Left ventricle myocardium superior (tissue), 1 donor: ENCODE measurements around the gene NGLY1. TPM values are rescaled to one million over a fixed set of nuclear protein-coding genes. Genes with fewer than 3 reads are reported as not detected.

Experiments
- ATAC-seq: fragments of 200-7000 bp; cut with Tn5 transposase; one replicate; pipeline ENCODE4 v1.9.1; 2020; ENCODE audit warnings: mild to moderate bottlenecking, moderate library complexity
- DNase-seq: peaks from one replicate; pipeline ENCODE4 v3.0.0-alpha.2; 2020
- intact Hi-C: fragments of 100-400 bp; cut with micrococcal nuclease; formaldehyde crosslinking; loops from one replicate; pipeline ENCODE4 v1.11.0; 2022
- total RNA-seq: library from RNA; stranded (reverse); fragmentation: NEBNext Ultra II Directional; extraction: Animal tissue kit (Norgen Biotek cat#: 25700); gene quantifications from one replicate; pipeline ENCODE4 v1.2.1, GENCODE V29; 2021
- donor health status: DM: no; HTN: yes; CAD: no; lungs with severe emphysema.

The NGLY1 gene
- total RNA-seq, 1 donor from 2014 or later, result 35.3 TPM

- intact Hi-C loops, result loop anchor here (10.0 kb wide), 1 partner anchor 124 kb away; the partner anchor contains the start of gene TOP2B
- ATAC-seq, result no peak
- DNase-seq, result no peak
Measured at GRCh38 chr3:25789209-25789595, 6.0 kb upstream of the NGLY1 start.

DNA sequence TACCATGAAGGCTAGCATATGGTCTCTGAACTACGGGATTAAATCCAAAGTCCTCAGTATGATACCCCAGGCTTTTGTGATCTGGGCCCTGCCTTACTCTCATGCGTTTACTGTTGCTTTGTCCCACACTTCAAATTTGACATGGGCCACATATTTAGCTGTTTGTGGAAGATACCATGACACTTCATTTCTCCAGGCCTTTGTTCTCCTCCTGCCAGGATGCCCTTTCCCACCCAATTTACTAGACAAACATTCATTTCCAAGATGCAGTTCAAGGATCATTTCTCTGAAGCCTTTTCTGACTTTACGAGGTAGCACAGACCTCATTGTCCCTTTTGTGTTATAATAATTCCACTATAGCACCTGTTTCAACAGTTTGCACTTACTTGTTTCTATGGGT is 4.4 kb upstream of the NGLY1 start:
- no peak for DNase-seq
- ATAC-seq, result no peak
- intact Hi-C loops, result loop anchor here (10.0 kb wide), 1 partner anchor 123 kb away; the partner anchor contains the start of gene TOP2B

DNA sequence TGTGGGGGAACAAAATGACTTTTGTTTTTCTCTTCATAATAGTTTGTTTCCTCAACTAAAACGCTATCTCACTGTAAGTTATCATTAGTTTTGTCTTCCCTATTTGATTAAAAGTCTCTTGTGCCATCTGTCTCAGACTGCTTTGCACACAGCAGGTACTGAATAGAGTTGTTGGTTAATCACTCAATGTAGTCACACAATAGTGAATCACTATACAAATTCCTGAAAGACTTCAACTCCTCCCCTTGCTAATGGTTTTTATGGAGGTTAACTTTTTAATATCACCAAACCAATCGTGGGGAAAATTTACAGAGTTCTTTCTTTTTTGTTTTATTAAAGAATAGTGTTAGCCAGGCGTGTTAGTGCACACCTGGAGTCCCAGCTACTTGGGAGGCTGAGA is 2.6 kb upstream of the NGLY1 start:
- DNase-seq (no peak), ATAC-seq (no peak)
- intact Hi-C loops, result loop anchor here (10.0 kb wide), 1 partner anchor 121 kb away; the partner anchor contains the start of gene TOP2B

DNA sequence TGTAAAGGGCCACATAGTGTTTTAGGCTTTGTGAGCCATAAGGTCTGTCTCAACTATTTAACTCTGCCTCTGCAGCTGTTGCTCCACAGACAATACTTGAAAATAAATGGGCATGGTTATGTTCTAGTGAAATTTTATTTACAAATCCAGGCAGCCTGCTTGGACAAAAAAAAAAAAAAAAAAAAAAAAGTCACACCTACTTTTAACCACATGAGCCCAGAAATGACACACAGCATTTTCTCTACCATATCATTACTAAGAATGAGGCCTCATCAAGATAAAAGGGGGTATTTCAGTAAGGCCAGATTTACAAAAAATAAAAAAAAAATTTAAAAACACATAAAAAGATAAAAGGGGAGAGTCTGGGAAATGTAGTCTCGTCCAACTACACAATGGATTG is 1.7 kb upstream of the NGLY1 start:
- no peak for ATAC-seq
- DNase-seq, result no peak
- intact Hi-C loops, result loop anchor here (10.0 kb wide), 1 partner anchor 120 kb away; the partner anchor contains the start of gene TOP2B

DNA sequence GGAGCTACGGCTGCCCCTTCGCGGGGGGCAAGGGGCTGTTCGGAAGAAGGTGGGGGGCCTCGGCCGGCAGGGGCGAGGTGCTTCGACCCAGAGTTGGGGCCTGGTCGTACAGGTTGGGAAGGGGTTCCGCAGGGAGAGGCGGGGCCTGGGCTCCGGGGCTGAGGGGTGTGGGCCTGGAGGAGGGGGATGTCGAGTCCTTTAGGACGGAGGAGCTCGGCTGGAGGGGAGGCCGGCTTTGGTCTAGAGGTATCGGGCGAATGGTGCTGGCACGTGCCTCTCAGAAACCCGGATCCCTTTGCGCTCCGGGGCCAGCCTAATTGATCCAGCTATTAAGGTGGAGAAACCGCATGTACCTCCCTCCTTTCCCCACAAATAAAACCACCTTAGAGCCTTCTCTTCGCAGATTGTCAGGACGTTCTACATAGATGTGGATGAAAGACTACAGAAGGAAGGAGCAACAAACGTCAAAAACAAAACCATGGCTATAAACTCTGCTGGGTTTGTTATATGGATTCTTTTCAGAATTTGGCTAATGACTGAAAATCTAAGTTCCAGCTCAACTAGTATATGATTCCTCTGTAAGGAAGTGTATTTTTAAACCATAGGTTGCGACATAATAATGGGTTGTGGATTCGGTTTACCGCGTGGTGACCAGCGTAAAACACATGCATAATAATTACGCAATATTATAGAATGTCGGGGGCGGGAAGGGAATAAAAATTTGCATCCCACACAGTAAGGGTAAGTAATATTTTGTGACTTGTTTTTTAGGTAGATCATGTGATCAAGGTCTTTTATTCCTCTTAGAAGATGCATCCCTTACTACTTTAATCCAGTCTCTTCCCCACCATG is 644 bp upstream of the NGLY1 start:
- no peak for DNase-seq
- intact Hi-C loops, result loop anchor here (10.0 kb wide), 1 partner anchor 119 kb away; the partner anchor contains the start of gene TOP2B
- ATAC-seq, result peak; percentile 67

- ATAC-seq (no peak), DNase-seq (no peak)
- intact Hi-C loops, result loop anchor here (10.0 kb wide), 1 partner anchor 118 kb away; the partner anchor contains the start of gene TOP2B
Measured at GRCh38 chr3:25782636-25782937, 656 bp downstream of the NGLY1 start.

- intact Hi-C loops, result loop anchor here (10.0 kb wide), 1 partner anchor 117 kb away; the partner anchor contains the start of gene TOP2B
- no peak for ATAC-seq
- DNase-seq, result no peak
Measured at GRCh38 chr3:25781758-25782594, 1.3 kb downstream of the NGLY1 start.

DNA sequence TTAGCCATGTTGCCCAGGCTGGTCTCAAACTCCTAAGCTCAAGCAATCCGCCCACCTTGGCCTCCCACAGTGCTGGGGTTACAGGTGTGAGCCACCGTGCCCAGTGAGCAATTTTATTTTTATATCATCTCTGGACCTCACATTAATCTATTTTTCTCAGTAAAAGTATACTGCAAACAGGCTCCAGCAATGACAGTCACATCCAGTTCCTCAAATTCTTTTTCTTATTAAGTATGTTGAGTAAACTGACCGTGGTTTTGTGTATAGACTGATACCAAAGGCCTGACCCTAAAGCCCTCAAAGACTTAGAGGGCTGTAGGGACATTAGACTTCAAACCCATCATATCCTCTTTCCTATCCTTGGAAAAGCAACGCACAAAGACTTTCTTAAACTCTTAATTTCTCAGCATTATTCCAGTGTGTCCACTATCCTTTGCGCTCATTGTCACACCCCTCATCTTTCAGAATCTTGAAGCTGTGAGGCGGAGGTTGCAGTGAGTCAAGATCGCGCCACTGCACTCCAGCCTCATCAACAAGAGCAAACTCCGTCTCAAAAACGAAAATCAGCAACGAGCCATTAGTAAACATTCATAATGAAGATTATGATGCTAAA is 2.0 kb downstream of the NGLY1 start:
- ATAC-seq (no peak), DNase-seq (no peak)
- intact Hi-C loops, result loop anchor here (10.0 kb wide), 1 partner anchor 116 kb away; the partner anchor contains the start of gene TOP2B

DNA sequence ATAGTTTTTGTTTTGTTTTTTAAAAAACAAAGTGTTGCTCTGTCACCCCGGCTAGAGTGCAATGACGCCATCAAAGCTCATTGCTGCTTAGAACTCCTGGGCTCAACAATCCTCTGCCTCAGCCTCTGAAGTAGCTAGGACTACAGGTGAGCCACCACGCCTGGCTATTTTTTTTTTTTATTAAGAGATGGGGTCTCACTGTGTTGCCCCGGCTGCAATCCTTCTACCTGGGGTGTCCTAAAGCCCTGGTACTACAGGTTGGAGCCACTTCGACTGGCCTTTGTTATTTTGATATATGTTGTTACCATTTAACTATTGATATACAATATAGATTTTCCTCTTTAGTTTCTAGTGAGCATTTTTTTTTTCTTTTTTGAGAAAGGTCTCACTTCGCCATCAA is 2.6 kb downstream of the NGLY1 start:
- ATAC-seq, result no peak
- DNase-seq, result no peak
- intact Hi-C loops, result loop anchor here (10.0 kb wide), 1 partner anchor 116 kb away; the partner anchor contains the start of gene TOP2B

DNA sequence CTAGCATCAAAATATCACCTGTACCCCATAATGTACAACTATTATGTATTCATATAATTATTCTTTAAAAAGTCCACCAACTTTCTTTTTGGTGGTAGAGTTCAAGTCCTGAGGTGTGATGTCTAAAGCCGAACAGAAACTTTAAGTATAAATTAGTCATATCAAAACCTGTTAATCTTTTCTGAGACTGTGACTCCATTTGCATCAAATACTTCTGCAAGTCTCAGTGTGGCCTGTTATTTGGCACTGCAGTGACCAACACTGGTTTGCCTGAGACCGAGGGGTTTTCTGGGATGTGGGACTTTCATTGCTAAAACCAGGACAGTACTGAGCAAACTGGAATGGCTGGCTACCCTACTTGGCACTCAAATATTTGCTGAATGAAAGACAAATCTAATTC is 7.3 kb downstream of the NGLY1 start:
- DNase-seq (no peak), ATAC-seq (no peak)
- intact Hi-C loops, result no loop called here

- intact Hi-C loops, result no loop called here
- no peak for ATAC-seq
- no peak for DNase-seq
Measured at GRCh38 chr3:25768851-25769250, 14.4 kb downstream of the NGLY1 start.

DNA sequence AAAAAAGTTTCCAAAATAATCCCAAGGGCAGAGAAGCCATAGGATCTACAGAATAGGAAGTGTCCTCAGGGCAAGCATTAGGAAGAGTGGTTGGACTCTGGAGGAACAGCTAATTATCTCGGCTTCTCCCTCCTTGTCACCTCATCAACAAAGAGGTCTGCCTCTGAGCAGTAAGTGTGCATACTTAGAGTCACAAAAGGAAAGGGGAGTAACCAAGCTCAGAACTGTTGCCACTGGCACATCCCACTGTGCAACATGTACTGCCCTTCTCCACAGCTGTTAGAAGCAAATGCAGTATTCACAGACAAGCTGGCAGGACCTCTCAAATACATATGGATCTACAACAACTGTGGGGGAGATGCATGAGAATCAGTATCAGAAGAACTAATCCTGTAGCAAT is 31.5 kb downstream of the NGLY1 start:
- ATAC-seq, result no peak
- intact Hi-C loops, result no loop called here

GRCh38 chr3:25751048-25751447 is 32.2 kb downstream of the NGLY1 start:
- DNase-seq, result no peak
- intact Hi-C loops, result no loop called here
- ATAC-seq, result no peak

More for the DNA sequence above, 31.5 kb downstream of the NGLY1 start:
- no peak for DNase-seq

DNA sequence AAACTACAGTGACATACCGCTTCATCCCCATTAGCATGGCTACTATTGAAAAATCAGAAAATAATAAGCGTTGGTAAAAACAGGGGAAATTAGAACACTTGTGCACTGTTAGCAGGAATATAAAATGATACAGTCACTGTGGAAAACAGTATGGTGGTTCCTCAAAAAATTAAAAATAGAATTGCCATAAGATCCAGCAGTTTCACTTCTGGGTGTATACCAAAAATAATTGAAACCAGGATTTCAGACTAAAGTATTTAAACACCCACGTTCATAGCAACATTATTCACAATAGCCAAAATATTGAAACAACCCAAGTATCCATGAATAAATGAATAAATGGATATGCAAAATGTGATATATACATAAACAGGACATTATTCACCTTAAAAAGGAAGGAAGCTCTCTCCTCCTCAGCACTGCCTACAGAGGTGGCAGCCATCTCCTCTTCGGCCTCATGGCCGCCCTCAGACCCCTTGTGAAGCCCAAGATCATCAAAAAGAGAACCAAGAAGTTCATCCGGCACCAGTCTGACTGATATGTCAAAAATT is 34.1 kb downstream of the NGLY1 start:
- intact Hi-C loops, result no loop called here
- no peak for ATAC-seq
- DNase-seq, result no peak

- intact Hi-C loops, result no loop called here
- ATAC-seq, result no peak
- DNase-seq, result no peak
Measured at GRCh38 chr3:25748189-25748588, 35.1 kb downstream of the NGLY1 start.

GRCh38 chr3:25747033-25747432 is 36.2 kb downstream of the NGLY1 start:
- no peak for DNase-seq
- no peak for ATAC-seq
- intact Hi-C loops, result no loop called here

DNA sequence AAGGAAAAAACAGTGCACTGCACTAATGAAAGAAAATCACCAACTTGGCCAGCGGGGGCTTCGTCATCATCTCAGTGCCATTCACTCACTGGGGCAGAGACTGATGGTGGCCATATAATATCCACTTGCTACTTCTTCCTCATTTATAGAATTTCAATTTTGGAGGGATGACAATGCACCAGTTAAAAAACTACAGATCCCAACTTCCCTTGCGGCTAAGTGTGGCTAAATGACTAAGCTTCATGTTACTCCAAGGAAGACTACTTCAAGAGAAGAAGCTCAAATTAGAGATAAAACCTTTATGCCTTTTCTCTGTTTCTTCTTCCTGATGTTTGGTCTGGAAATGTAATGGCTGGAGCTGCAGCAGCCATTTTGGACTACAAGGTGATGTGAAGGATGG is 38.8 kb downstream of the NGLY1 start:
- DNase-seq (no peak), ATAC-seq (no peak)
- intact Hi-C loops, result no loop called here

DNA sequence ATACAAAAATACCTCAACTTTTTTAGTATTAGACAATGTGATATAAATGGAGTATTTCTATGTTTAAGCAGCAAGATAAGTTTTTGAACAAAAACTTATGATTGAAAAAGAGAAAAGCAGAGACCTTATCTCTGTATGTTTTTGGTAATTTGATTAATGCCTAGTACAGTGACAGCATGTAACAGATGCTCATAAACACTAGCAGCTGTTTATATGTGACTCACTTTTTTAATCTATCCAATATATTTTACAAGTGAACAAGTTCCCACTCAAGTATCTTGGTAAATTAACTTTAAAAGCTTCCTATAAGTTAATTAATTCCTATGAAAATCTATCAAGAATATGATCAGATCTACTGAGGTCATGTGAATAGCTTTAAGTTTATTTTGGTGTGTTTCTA is 55.1 kb downstream of the NGLY1 start:
- ATAC-seq (no peak), DNase-seq (no peak)
- intact Hi-C loops, result no loop called here

GRCh38 chr3:25727316-25727715 is 55.9 kb downstream of the NGLY1 start:
- no peak for ATAC-seq
- intact Hi-C loops, result no loop called here
- DNase-seq, result no peak
